ENCODE measurements around the gene CILP. TPM values are rescaled to one million over a fixed set of nuclear protein-coding genes. Genes with fewer than 3 reads are reported as not detected.
A peak's percentile ranks its signal among the peaks of the same experiment; 100 is the strongest.

The CILP gene
- total and polyA plus RNA-seq, 2 experiments from 2014 or later = 0.03 TPM; not detected in 1

DNA sequence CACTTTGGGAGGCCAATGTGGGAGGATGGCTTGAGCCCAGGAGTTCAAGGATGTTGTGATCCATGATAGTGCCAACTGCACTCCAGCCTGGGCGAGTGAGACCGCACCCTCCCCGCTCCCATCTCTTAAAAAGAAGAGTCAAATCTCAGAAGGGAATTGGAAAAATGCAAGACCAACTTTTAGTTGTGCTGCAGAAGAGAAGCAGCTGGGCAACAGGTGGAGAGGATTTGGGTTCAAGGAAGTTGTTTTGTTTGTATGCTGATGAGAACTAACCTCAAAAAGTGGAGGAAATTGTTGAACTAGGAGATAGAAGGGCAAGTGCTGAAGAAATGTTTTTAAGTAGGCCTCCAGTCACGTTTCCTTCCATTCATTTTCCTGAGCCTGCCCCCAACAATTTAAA, 64.8 kb downstream of the CILP start:
- Mint-ChIP-seq H3K27me3 (ENCODE audit: insufficient read depth, low read depth, poor library complexity) (peaks cover 2% of the 10 kb centered on the region), H3K4me1 (no peaks in the 10 kb centered on the region), H3K36me3 (ENCODE audit: low read depth) (peaks cover 8% of the 10 kb centered on the region; the same call in 2 of the 3 replicates), H3K9me3 (no peaks in the 10 kb centered on the region), H3K4me3 (no peak overlapping the region), H3K27ac (no peak overlapping the region)
- H3K4me1 ChIP-seq (ENCODE audit: insufficient read depth) = no peaks in the 10 kb centered on the region
- DNase-seq (ENCODE audit: low spot score) = no peak
- no peaks in the 10 kb centered on the region for H3K79me2 ChIP-seq (replicated peaks; ENCODE audit: insufficient read depth)
- H3K27me3 ChIP-seq (ENCODE audit: insufficient read depth) = no peaks in the 10 kb centered on the region
- H3K36me3 ChIP-seq (ENCODE audit: insufficient read depth) = peaks cover 12% of the 10 kb centered on the region
- H3K4me3 ChIP-seq = no peak overlapping the region
- ATAC-seq = no peak
- no peaks in the 10 kb centered on the region for H3F3A ChIP-seq (replicated peaks; ENCODE audit: low read depth)
- no peak overlapping the region for H3K4me2 ChIP-seq
- no peaks in the 10 kb centered on the region for H3K9me2 ChIP-seq (ENCODE audit: insufficient read depth)
- TF ChIP-seq, protein P1, sequence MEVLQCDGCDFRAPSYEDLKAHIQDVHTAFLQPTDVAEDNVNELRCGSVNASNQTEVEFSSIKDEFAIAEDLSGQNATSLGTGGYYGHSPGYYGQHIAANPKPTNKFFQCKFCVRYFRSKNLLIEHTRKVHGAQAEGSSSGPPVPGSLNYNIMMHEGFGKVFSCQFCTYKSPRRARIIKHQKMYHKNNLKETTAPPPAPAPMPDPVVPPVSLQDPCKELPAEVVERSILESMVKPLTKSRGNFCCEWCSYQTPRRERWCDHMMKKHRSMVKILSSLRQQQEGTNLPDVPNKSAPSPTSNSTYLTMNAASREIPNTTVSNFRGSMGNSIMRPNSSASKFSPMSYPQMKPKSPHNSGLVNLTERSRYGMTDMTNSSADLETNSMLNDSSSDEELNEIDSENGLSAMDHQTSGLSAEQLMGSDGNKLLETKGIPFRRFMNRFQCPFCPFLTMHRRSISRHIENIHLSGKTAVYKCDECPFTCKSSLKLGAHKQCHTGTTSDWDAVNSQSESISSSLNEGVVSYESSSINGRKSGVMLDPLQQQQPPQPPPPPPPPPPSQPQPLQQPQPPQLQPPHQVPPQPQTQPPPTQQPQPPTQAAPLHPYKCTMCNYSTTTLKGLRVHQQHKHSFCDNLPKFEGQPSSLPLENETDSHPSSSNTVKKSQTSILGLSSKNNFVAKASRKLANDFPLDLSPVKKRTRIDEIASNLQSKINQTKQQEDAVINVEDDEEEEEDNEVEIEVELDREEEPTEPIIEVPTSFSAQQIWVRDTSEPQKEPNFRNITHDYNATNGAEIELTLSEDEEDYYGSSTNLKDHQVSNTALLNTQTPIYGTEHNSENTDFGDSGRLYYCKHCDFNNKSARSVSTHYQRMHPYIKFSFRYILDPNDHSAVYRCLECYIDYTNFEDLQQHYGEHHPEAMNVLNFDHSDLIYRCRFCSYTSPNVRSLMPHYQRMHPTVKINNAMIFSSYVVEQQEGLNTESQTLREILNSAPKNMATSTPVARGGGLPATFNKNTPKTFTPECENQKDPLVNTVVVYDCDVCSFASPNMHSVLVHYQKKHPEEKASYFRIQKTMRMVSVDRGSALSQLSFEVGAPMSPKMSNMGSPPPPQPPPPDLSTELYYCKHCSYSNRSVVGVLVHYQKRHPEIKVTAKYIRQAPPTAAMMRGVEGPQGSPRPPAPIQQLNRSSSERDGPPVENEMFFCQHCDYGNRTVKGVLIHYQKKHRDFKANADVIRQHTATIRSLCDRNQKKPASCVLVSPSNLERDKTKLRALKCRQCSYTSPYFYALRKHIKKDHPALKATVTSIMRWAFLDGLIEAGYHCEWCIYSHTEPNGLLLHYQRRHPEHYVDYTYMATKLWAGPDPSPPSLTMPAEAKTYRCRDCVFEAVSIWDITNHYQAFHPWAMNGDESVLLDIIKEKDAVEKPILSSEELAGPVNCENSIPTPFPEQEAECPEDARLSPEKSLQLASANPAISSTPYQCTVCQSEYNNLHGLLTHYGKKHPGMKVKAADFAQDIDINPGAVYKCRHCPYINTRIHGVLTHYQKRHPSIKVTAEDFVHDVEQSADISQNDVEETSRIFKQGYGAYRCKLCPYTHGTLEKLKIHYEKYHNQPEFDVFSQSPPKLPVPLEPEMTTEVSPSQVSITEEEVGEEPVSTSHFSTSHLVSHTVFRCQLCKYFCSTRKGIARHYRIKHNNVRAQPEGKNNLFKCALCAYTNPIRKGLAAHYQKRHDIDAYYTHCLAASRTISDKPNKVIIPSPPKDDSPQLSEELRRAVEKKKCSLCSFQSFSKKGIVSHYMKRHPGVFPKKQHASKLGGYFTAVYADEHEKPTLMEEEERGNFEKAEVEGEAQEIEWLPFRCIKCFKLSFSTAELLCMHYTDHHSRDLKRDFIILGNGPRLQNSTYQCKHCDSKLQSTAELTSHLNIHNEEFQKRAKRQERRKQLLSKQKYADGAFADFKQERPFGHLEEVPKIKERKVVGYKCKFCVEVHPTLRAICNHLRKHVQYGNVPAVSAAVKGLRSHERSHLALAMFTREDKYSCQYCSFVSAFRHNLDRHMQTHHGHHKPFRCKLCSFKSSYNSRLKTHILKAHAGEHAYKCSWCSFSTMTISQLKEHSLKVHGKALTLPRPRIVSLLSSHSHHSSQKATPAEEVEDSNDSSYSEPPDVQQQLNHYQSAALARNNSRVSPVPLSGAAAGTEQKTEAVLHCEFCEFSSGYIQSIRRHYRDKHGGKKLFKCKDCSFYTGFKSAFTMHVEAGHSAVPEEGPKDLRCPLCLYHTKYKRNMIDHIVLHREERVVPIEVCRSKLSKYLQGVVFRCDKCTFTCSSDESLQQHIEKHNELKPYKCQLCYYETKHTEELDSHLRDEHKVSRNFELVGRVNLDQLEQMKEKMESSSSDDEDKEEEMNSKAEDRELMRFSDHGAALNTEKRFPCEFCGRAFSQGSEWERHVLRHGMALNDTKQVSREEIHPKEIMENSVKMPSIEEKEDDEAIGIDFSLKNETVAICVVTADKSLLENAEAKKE (CRISPR knock-in tag; IDR thresholded peaks at IDR 0.05) = no peak
- TF ChIP-seq JUNB (IDR thresholded peaks at IDR 0.05; ENCODE audit: unreplicated experiment) (no peak), STAT1 (IDR thresholded peaks at IDR 0.05; ENCODE audit: unreplicated experiment) (no peak), ETS1 (IDR thresholded peaks at IDR 0.05) (no peak), POLR2AphosphoS5 (IDR thresholded peaks at IDR 0.05; ENCODE audit: low read depth) (no peak), CREB1 (CRISPR knock-in tag; IDR thresholded peaks at IDR 0.05; ENCODE audit: low read depth) (no peak), ZNF331 (CRISPR knock-in tag; IDR thresholded peaks at IDR 0.05; ENCODE audit: low read depth) (no peak), EZH2phosphoT487 (IDR thresholded peaks at IDR 0.05; ENCODE audit: unreplicated experiment) (no peak), ZNF114 (CRISPR knock-in tag; IDR thresholded peaks at IDR 0.05) (no peak), NANOG (IDR thresholded peaks at IDR 0.05; ENCODE audit: borderline replicate concordance) (no peak), EZH2 (IDR thresholded peaks at IDR 0.05; ENCODE audit: low read depth, unreplicated experiment) (no peak), REST (IDR thresholded peaks at IDR 0.05; ENCODE audit: unreplicated experiment) (no peak)
- TF ChIP-seq, protein P2, sequence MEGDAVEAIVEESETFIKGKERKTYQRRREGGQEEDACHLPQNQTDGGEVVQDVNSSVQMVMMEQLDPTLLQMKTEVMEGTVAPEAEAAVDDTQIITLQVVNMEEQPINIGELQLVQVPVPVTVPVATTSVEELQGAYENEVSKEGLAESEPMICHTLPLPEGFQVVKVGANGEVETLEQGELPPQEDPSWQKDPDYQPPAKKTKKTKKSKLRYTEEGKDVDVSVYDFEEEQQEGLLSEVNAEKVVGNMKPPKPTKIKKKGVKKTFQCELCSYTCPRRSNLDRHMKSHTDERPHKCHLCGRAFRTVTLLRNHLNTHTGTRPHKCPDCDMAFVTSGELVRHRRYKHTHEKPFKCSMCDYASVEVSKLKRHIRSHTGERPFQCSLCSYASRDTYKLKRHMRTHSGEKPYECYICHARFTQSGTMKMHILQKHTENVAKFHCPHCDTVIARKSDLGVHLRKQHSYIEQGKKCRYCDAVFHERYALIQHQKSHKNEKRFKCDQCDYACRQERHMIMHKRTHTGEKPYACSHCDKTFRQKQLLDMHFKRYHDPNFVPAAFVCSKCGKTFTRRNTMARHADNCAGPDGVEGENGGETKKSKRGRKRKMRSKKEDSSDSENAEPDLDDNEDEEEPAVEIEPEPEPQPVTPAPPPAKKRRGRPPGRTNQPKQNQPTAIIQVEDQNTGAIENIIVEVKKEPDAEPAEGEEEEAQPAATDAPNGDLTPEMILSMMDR (conservative IDR thresholded peaks at IDR 0.05; ENCODE audit: low read depth in 2 of 2) = no peak
- H3K27ac ChIP-seq (ENCODE audit: low read depth) = peak overlapping the region; percentile 19; the same call in 1 of the 2 replicates
- H4K20me1 ChIP-seq (replicated peaks; ENCODE audit: insufficient read depth) = no peaks in the 10 kb centered on the region; the same call in 1 of the 2 replicates
- no peak overlapping the region for H2AFZ ChIP-seq
